Stimulated activated CD4-positive, alpha-beta T cell treated with anti-CD3 and anti-CD28 coated beads, Interleukin-2, amount 100 ng/mL, for 24 hours (primary cell): Measurements from ENCODE around the gene ZSWIM8.
"Not testable (repeated sequence)": the region's sequence is repeated elsewhere in the genome, so short reads cannot be mapped to it uniquely, and the experiment has no call there.

ENCODE experiments used
- DNase-seq, 2 donors: peaks; one replicate each; pipeline ENCODE4 v3.0.0-alpha.2; 2020

ZSWIM8 gene

GRCh38 chr10:73773152-73773879 is 12.1 kb upstream of the ZSWIM8 start:
- DNase-seq = peak; percentile 34 to 40

- no peak for DNase-seq
Observed at GRCh38 chr10:73774637-73775036, 10.8 kb upstream of the ZSWIM8 start.

GRCh38 chr10:73779018-73779417 is 6.4 kb upstream of the ZSWIM8 start:
- no peak for DNase-seq

GRCh38 chr10:73779539-73780197 is 5.7 kb upstream of the ZSWIM8 start:
- DNase-seq = no peak

GRCh38 chr10:73780301-73780700 is 5.1 kb upstream of the ZSWIM8 start:
- no peak for DNase-seq

GRCh38 chr10:73780966-73781365 is 4.4 kb upstream of the ZSWIM8 start:
- no peak for DNase-seq

- no peak for DNase-seq
Observed at GRCh38 chr10:73781548-73781878, 3.9 kb upstream of the ZSWIM8 start.

GRCh38 chr10:73781879-73782748 is 3.3 kb upstream of the ZSWIM8 start, which contains the start of gene CHCHD1:
Gene CHCHD1 (plus strand): TSS chr10:73782048. CDS start chr10:73782076, 28 bp downstream.
- DNase-seq = peak; percentile 94

- no peak for DNase-seq
Observed at GRCh38 chr10:73782749-73783085, 2.7 kb upstream of the ZSWIM8 start.

- DNase-seq = peak; percentile 48 to 54
Observed at GRCh38 chr10:73785721-73786511, 510 bp downstream of the ZSWIM8 start.

GRCh38 chr10:73786512-73786885 is 1.1 kb downstream of the ZSWIM8 start:
- no peak for DNase-seq

- not testable (repeated sequence) for DNase-seq
Observed at GRCh38 chr10:73787031-73787800, 1.8 kb downstream of the ZSWIM8 start.

GRCh38 chr10:73788864-73789658 is 3.7 kb downstream of the ZSWIM8 start:
- no peak for DNase-seq

- no peak for DNase-seq
Observed at GRCh38 chr10:73789659-73790055, 4.3 kb downstream of the ZSWIM8 start.

GRCh38 chr10:73790886-73791625 is 5.7 kb downstream of the ZSWIM8 start:
- no peak for DNase-seq

GRCh38 chr10:73791871-73792400 is 6.5 kb downstream of the ZSWIM8 start:
- DNase-seq = no peak

GRCh38 chr10:73793456-73793855 is 8.1 kb downstream of the ZSWIM8 start:
- DNase-seq = no peak

GRCh38 chr10:73795491-73795890 is 10.1 kb downstream of the ZSWIM8 start:
- not testable (repeated sequence) for DNase-seq

GRCh38 chr10:73796035-73796434 is 10.6 kb downstream of the ZSWIM8 start:
- not testable (repeated sequence) for DNase-seq

GRCh38 chr10:73796766-73797165 is 11.4 kb downstream of the ZSWIM8 start:
- DNase-seq = no peak
